HCEC 1CT (cell line): ENCODE data around the gene C13orf42.
"Not testable (repeated sequence)": the region's sequence is repeated elsewhere in the genome, so short reads cannot be mapped to it uniquely, and the experiment has no call there.

Experiments used
- DNase-seq: peaks from one replicate; pipeline ENCODE4 v3.0.0-alpha.2; 2017

Gene C13orf42

DNA sequence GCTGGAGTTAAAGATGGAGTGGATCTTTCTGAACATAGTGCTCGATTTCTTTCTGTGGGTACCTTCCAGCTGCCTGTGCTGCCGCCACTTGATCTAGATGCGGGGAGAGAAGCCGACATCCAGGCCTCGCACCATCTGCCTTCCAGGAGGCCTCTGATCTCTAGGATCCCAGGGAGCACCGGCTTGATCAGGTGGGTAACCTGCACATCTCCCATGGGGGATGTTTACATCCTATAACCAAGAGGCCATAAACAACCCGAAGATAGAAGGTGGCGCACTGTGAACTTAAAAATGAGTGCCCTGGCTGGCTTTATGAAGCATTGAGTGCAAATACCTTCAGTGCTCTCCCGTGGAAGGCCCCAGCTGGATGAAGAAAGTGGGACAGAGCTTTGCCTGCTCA, at the start of gene C13orf42:
TSS of gene C13orf42 (minus strand) at position 101 of the 400 bp plus-strand sequence. CDS start at position 36, 65 bp downstream.
- no peak for DNase-seq

- no peak for DNase-seq
These were observed 47.9 kb upstream of the C13orf42 start for GRCh38 chr13:51158880-51159518.

DNA sequence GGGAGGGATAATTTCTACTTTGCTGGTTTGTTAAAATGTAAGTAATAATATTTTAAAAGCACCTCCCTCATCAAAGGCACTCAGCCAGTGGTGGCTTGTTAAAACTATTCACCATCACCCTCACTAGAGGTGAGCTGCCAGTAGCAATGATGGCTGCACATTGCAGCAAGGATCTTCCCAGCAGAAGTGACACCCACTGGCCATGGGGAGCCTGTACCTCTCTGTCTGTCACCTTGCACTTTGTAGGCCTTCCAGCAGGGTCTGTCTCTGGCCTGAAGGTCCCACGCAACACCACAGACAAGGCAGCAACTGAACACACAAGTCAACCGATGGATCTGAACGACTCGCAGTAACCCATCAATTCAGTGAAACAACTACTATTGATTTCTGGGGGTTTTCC, 47.3 kb upstream of the C13orf42 start:
- no peak for DNase-seq

GRCh38 chr13:51156648-51157047, 45.6 kb upstream of the C13orf42 start:
- no peak for DNase-seq

DNA sequence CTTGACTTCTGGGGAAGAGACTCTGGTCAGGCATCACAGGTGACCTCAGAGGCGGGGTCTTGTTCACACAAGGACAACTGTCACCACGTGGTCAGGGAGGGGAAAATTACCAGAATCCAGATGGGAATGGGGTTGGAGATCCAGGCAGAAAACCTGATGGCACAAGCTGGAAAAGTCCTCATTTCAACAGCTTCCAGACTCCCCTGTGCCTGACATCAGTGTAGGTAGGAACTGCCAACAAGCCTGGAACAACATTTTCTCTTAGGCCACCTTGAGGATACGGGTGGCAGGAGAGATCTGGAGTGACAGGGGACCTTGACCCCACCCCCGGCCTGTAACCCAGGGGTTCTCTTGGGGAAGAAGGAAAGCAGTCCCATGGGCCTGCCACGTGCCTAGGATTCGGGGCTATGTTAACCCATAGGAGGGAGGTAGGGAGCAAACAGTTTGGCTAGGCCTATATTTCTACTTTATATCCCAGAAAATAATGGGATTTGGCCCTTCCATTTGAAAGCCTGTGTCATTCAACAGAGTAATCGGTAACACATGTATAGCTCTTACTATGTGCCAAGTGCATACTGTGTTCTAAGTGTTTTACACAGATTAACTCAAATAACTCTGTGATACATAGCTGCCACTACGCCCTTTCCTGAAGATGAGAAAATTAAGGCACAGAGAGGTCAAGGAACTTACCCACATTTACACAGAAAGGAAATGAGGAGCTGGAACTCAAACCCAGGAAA, 44.9 kb upstream of the C13orf42 start:
- no peak for DNase-seq

- no peak for DNase-seq
These were observed 44.1 kb upstream of the C13orf42 start for GRCh38 chr13:51155161-51155560.

DNA sequence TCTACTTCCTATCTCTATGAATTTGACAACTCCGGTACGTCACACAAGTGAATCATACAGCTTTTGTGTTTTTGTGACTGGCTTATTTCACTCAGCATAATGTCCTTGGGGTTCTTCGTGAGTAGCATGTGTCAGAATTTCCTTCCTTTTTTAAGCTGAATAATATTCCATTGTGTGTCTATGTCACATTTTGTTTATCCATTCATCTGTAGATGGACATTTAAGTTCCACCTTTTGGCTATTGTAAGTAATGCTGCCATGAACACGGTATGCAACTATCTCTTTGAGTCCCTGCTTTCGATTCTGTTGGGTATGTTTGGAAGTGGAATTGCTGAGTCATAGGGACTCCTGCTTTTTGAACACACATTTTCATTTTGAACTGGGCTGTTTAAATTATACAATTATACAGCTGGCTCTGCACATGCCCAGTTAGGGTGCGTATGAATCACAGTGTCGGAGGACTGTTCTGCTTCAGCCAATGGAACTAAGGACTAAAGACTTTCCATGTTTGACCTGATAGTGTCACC, 43.0 kb upstream of the C13orf42 start:
- DNase-seq, result peak; percentile 63

DNA sequence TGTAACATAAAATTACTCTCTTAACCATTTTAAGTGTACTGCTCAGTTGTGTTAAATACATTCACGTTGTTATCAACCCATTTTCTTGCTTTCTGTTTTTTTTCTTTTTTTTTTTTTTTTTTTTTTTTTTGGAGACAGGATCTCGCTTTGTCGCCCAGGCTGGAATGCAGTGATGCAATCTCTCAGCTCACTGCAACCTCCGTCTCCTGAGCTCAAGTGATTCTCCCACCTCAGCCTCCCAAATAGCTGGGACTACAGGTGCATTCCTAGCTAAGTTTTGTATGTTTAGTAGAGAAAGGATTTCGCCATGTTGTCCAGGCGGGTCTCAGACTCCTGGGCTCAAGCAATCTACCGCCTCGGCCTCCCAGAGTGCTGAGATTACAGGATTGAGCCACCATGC, 42.5 kb upstream of the C13orf42 start:
- DNase-seq, result no peak

GRCh38 chr13:51152701-51153100, 41.6 kb upstream of the C13orf42 start:
- DNase-seq, result no peak

DNA sequence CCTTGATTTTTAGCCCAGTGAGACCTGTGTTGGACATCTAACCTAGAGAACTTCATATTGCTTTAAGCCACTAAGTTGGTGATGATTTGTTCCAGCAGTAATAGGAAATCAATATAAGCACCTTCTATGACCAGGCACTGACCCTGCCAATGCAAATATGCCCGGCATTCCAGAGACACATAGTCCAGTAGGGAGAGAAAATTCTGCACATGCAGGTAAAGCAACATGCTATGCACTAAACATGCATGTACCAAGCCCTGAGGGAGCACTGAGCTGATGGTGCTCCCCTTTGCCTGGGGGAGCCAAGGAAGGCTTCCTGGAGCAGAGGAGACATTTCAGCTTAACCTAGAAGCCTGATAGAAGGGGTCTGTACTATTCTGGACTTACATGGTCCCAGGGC, 40.4 kb upstream of the C13orf42 start:
- no peak for DNase-seq

DNA sequence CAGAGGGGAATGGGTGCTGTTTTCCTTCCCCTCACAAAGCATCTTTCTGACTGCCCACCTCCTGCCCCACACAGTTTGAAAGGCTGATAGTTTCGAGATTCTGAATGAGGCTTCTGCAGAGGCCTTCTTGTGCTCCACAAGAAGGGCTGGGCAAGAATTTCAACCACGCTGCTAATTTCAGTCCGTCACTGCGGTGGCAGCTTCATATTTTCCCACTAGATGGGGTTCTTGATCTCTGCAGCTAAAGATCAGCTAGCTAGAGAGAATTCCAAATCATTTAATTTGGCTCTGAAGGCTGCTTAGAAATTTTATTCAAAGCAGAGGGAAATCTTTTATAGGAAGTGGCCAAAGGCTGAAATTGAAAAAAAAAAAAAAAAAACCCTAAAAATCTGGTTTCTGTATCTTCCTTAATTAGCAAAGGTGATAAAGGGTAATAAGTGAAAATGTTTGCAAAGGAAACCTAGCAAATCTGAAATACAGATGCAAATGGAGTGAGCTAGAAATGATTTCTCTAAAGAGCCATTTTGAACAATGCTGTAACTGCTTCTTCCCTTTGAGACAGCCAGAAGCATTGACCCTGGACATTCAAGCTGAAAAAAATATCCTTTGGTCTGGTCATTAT, 38.0 kb upstream of the C13orf42 start:
- peak; percentile 40 for DNase-seq

DNA sequence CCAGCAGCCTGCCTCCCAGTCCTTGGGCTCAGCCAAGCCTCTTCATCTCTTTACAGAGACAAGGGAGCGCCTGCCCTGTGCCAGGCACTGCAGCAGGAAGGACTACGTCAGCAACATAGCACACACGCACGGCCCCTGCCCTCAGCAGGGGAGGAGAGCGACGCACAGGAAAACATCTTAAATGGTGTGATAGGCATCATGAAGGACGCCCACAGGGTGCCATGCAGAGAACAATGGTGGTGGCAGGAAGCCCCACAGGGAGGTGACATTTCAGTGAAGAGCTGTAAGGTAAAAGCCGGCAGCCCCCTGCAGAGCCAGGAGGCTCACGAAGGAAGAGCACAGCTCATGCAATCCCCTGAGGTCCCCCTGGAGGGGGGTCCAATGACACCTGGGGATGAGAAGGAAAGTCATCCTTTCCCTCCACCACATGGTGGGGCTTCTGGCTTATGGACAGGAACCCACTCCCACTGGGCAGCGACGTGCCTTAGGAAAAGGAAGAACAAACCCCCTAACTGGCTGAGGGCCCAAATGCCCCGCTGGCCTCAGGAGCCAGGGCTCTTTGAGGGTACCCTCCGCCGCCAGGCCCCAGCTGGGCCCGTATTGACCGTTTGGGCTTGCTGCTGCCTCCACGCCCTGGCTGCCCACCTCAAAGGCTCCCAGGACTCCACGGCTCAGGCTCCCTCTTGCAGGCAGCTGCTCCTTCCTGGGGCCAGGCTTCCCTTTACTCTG, 37.3 kb upstream of the C13orf42 start:
- no peak for DNase-seq

- DNase-seq, result no peak
These were observed 36.7 kb upstream of the C13orf42 start for GRCh38 chr13:51147732-51148131.

- no peak for DNase-seq
These were observed 35.6 kb upstream of the C13orf42 start for GRCh38 chr13:51146667-51147066.

DNA sequence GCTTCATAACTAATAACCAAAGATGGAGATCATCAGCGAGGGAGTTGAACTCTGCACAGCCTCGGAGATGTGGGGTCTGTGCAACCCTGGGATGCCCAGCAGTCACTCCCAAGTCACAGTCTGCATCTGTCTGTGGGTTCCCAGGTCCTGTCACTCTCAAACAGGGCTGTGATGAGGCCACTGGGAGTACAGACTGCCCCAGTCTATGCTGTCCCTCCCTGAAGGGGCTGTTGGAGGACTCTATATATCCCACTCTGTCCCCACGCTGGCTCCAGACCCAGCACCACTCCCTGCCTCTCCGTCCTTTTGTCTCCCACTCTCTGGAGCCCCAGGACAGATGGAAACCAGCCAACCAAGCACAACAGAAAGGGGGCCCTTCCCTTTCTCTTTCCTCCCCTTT, 26.2 kb upstream of the C13orf42 start:
- DNase-seq, result no peak

DNA sequence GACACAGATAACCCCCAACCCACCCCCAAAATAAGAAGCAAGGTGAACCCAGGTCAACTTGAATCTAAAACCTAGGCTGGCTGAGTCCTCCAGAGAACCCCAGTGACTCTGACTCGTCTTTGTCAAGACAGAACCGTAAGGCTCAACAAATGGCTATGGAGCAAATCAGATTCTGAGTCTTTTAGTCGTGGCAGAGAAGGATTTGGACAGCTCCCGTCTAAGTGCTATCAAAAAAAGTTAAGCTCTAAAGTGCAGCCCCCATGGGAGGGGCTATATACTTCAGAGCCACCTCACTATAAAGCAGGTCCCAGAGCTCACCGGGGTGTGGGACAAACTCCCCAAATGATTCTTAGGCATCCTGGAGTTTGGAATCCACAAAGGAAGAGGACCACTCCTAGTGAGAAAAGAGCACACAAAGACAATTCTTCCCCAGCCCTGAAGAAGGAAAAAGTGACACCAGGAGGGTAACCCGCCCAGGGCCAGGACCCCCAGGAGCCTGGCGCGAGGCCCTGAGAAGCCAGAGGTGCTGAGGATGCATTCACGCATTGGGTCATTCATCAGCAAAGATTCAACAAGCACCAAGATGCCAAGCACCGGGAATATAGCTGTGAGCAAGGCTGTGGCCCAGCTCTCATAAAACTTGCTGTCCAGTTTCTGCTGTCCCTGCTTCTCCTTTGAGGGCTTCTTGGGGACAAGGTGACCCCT, 25.4 kb upstream of the C13orf42 start:
- DNase-seq, result no peak

DNA sequence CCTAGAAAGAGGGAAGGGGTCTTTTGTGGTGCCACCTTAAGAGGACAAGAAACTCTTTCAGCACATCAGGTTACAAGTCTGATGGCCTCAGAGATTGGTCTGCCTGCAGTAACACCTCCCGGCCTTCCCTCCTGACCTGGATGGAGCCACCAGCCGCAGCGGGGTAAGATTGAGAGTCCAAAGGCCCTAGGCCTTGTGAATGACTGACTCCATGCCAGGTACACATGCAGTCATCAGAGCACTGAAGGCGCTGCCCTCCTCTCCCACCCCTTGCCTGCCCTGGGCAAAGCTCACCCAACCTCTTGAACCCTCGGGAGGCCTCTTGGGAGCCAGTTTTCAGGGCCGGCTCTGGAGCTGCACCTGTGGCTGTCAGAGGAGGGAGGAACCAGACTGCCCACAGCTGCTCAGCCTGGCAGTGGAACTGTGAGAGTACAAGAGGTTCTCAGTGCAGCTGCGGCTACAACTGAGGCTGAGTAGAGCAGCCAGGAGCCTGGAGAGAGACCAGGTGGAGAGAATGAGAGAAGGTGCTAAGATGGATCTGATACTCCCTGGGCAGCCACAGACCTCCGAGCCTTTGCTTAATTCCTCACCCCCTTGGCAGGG, 23.8 kb upstream of the C13orf42 start:
- DNase-seq, result no peak

DNA sequence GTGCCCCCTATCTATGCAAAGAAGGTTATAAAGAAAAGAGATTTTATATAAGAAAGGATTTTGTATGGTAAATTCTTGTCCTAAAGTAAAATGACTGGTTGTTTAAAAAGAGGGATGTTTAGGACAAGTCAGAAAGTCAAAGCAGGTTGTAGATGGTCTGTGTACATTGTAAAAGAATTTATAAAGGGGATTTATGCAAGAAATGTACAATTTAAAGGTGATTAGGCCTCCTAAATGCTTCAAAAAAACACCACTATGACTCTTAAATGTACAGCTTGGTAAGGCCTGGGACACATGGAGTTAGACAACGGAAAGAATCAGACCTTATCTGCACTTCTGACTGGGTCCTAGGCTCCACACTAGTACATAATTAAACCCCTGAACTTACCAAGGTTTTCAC, 19.3 kb upstream of the C13orf42 start:
- no peak for DNase-seq

GRCh38 chr13:51125495-51126226, 14.6 kb upstream of the C13orf42 start:
- peak; percentile 41 for DNase-seq

DNA sequence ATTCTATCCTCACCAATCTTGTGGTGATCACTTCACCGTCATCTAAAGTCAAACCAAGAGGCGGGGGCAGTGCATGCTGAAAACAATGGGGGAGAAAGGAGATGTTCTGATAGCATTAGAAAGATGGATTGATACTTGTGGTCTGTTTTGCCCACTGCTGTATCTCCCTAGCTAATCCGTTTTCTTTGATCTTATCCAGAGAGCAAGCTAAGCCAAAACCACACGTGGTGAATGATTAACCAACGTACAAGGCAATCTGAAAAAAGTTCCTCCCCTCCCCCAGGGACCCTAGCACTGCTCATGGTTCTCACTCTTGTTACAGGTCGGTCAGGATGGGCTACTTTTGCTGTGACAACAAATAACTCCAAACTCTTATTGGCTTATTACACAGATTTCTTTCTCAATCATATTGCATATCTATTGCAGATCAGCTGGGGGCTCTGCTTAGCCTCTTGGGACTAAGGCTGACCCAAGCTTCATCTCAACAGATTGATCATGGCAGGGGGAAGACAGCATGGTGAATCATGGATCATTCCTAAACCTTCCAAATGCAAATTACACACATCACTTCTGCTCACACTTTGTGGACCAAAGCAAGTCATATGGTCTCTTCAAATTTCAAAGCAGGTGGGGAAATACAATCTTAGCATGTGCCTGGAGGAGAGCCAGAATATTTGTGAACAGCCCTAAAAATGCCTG, 11.9 kb upstream of the C13orf42 start:
- no peak for DNase-seq

- not testable (repeated sequence) for DNase-seq
These were observed 9.8 kb upstream of the C13orf42 start for GRCh38 chr13:51120873-51121272.
